ENCODE results near the gene DLX5.
"Not testable (repeated sequence)": the region's sequence is repeated elsewhere in the genome, so short reads cannot be mapped to it uniquely, and the experiment has no call there.

DLX5 gene

GRCh38 chr7:97024209-97025129, at the start of gene DLX5:
DLX5 (minus strand) TSS chr7:97024831; CDS start chr7:97024623, 208 bp downstream.
- DNase-seq: no peak

GRCh38 chr7:97072025-97072424, 47.4 kb upstream of the DLX5 start:
- DNase-seq: not testable (repeated sequence)

- no peak for DNase-seq
Measured at GRCh38 chr7:97064972-97065587, 40.4 kb upstream of the DLX5 start.

- no peak for DNase-seq
Measured at GRCh38 chr7:97064020-97064419, 39.4 kb upstream of the DLX5 start.

GRCh38 chr7:97043281-97043680, 18.6 kb upstream of the DLX5 start:
- DNase-seq: no peak

- no peak for DNase-seq
Measured at GRCh38 chr7:97039374-97040065, 14.9 kb upstream of the DLX5 start.

GRCh38 chr7:97034213-97034852, 9.7 kb upstream of the DLX5 start:
- DNase-seq: not testable (repeated sequence)

GRCh38 chr7:97027427-97028234, 3.0 kb upstream of the DLX5 start:
- peak; percentile 28 for DNase-seq

- no peak for DNase-seq
Measured at GRCh38 chr7:97026715-97027426, 2.2 kb upstream of the DLX5 start.

GRCh38 chr7:97025983-97026714, 1.5 kb upstream of the DLX5 start:
- DNase-seq: no peak

GRCh38 chr7:97025130-97025499, 484 bp upstream of the DLX5 start:
- no peak for DNase-seq

GRCh38 chr7:97022491-97023306, 1.9 kb downstream of the DLX5 start:
- no peak for DNase-seq

GRCh38 chr7:97021747-97022490, 2.7 kb downstream of the DLX5 start:
- DNase-seq: no peak

GRCh38 chr7:97020996-97021746, 3.5 kb downstream of the DLX5 start:
- DNase-seq: no peak

- no peak for DNase-seq
Measured at GRCh38 chr7:97020601-97020995, 4.0 kb downstream of the DLX5 start.

GRCh38 chr7:97019710-97020225, 4.9 kb downstream of the DLX5 start:
- no peak for DNase-seq

GRCh38 chr7:97018791-97019531, 5.7 kb downstream of the DLX5 start:
- no peak for DNase-seq

Measured in GOT3 (cell line).